Measurements from ENCODE around the gene C7. TPM values are rescaled to one million over a fixed set of nuclear protein-coding genes. Genes with fewer than 3 reads are reported as not detected.

C7 gene
- total RNA-seq, 1 experiment from 2014 or later, result not detected

- H3K9me3 Mint-ChIP-seq (ENCODE audit: unreplicated experiment), result no peaks in the 10 kb centered on the region
- no peak for DNase-seq (ENCODE audit: unreplicated experiment)
- no peaks in the 10 kb centered on the region for H3K36me3 Mint-ChIP-seq (ENCODE audit: insufficient read depth, unreplicated experiment)
- POLR2A ChIA-PET, result no interaction called here
- BruUV-seq (replicated peaks), result no TSS peak
- H3K27ac Mint-ChIP-seq (ENCODE audit: low read depth, unreplicated experiment), result no peak overlapping the region
- TF ChIP-seq, protein P1, sequence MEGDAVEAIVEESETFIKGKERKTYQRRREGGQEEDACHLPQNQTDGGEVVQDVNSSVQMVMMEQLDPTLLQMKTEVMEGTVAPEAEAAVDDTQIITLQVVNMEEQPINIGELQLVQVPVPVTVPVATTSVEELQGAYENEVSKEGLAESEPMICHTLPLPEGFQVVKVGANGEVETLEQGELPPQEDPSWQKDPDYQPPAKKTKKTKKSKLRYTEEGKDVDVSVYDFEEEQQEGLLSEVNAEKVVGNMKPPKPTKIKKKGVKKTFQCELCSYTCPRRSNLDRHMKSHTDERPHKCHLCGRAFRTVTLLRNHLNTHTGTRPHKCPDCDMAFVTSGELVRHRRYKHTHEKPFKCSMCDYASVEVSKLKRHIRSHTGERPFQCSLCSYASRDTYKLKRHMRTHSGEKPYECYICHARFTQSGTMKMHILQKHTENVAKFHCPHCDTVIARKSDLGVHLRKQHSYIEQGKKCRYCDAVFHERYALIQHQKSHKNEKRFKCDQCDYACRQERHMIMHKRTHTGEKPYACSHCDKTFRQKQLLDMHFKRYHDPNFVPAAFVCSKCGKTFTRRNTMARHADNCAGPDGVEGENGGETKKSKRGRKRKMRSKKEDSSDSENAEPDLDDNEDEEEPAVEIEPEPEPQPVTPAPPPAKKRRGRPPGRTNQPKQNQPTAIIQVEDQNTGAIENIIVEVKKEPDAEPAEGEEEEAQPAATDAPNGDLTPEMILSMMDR (IDR thresholded peaks at IDR 0.05; ENCODE audit: unreplicated experiment), result no peak
- intact Hi-C loops (cut with micrococcal nuclease), result no loop called here
- CTCF ChIA-PET, result no interaction called here
- peaks cover 5% of the 10 kb centered on the region for H3K4me1 Mint-ChIP-seq (ENCODE audit: insufficient read depth, unreplicated experiment)
- H3K4me3 Mint-ChIP-seq (ENCODE audit: unreplicated experiment), result no peak overlapping the region
- no peaks in the 10 kb centered on the region for H3K27me3 Mint-ChIP-seq (ENCODE audit: insufficient read depth, unreplicated experiment)
Observed at GRCh38 chr5:40916226-40916625, 6.9 kb downstream of the C7 start.

DNA sequence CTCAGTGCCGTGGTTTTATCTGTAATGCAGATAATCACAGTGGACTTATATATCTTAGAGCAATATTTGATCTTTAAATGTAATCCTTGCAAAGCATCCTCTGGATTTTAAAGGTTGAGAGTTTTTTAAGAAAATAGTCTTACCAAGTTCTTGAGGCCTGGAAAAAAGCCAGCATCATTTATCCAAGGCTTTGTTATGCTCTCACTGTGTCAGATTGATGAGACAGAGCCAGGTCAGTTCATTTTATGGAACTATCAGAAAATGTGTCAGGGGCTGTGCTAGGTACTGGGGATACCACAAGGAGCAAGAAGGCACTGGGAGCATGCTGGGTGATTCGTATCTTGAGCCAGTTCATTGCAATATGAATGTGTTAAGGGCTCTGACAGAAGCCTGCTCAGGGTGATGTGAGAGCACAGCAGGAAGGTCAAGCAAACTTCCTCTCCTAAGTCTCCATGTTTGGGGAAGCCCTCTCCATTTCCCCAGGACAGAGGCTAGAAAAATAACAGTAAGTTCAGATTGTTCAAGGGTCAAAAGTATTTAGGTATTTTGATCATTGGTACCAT, 19.7 kb downstream of the C7 start:
- H3K27me3 Mint-ChIP-seq (ENCODE audit: insufficient read depth, unreplicated experiment), result no peaks in the 10 kb centered on the region
- H3K36me3 Mint-ChIP-seq (ENCODE audit: insufficient read depth, unreplicated experiment), result no peaks in the 10 kb centered on the region
- TF ChIP-seq, protein P1 (IDR thresholded peaks at IDR 0.05; ENCODE audit: unreplicated experiment), result no peak
- no peak overlapping the region for H3K4me3 Mint-ChIP-seq (ENCODE audit: unreplicated experiment)
- POLR2A ChIA-PET, result no interaction called here
- no peak overlapping the region for H3K27ac Mint-ChIP-seq (ENCODE audit: low read depth, unreplicated experiment)
- H3K9me3 Mint-ChIP-seq (ENCODE audit: unreplicated experiment), result peaks cover 8% of the 10 kb centered on the region
- no peaks in the 10 kb centered on the region for H3K4me1 Mint-ChIP-seq (ENCODE audit: insufficient read depth, unreplicated experiment)
- intact Hi-C loops (cut with micrococcal nuclease), result no loop called here
- CTCF ChIA-PET, result interaction anchor here (1.3 kb wide), 1 partner anchor 25 kb away, joined by 4 read pairs; no protein-coding TSS in a partner anchor
- no peak for DNase-seq (ENCODE audit: unreplicated experiment)
- BruUV-seq (replicated peaks), result no TSS peak

DNA sequence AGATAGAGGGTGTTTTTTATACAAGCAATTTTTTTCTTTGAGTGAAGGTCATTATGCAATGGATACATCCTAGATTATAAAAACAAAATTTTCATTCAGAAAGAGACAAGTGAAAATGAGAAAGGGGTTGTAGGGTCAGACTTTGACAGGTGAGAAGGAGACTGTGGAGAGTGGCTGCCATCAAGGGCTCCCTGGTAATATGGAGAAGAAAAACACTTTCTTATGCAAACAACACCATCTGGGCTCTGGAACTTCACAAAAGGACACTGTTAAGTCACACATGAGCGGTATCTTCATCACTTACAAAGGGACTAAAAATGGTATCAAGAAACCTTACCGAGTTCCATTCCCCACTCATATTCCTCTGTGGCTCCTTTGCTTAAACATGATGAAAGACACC, 23.5 kb downstream of the C7 start:
- no peak overlapping the region for H3K27ac Mint-ChIP-seq (ENCODE audit: low read depth, unreplicated experiment)
- intact Hi-C loops (cut with micrococcal nuclease), result no loop called here
- CTCF ChIA-PET, result interaction anchor here (0.6 kb wide), 1 partner anchor 1231 kb away, joined by 3 read pairs; no protein-coding TSS in a partner anchor
- no peaks in the 10 kb centered on the region for H3K36me3 Mint-ChIP-seq (ENCODE audit: insufficient read depth, unreplicated experiment)
- no TSS peak for BruUV-seq (replicated peaks)
- no peaks in the 10 kb centered on the region for H3K4me1 Mint-ChIP-seq (ENCODE audit: insufficient read depth, unreplicated experiment)
- no peaks in the 10 kb centered on the region for H3K27me3 Mint-ChIP-seq (ENCODE audit: insufficient read depth, unreplicated experiment)
- H3K4me3 Mint-ChIP-seq (ENCODE audit: unreplicated experiment), result no peak overlapping the region
- no peaks in the 10 kb centered on the region for H3K9me3 Mint-ChIP-seq (ENCODE audit: unreplicated experiment)
- POLR2A ChIA-PET, result no interaction called here
- DNase-seq (ENCODE audit: unreplicated experiment), result no peak
- TF ChIP-seq, protein P1 (IDR thresholded peaks at IDR 0.05; ENCODE audit: unreplicated experiment), result no peak

- BruUV-seq (replicated peaks), result no TSS peak
- CTCF ChIA-PET, result no interaction called here
- no peaks in the 10 kb centered on the region for H3K9me3 Mint-ChIP-seq (ENCODE audit: unreplicated experiment)
- H3K27me3 Mint-ChIP-seq (ENCODE audit: insufficient read depth, unreplicated experiment), result no peaks in the 10 kb centered on the region
- POLR2A ChIA-PET, result interaction anchor here (0.6 kb wide), 1 partner anchor 696 kb away, joined by 3 read pairs; no protein-coding TSS in a partner anchor
- H3K4me1 Mint-ChIP-seq (ENCODE audit: insufficient read depth, unreplicated experiment), result no peaks in the 10 kb centered on the region
- TF ChIP-seq, protein P1 (IDR thresholded peaks at IDR 0.05; ENCODE audit: unreplicated experiment), result no peak
- H3K4me3 Mint-ChIP-seq (ENCODE audit: unreplicated experiment), result no peak overlapping the region
- intact Hi-C loops (cut with micrococcal nuclease), result no loop called here
- no peak for DNase-seq (ENCODE audit: unreplicated experiment)
- no peak overlapping the region for H3K27ac Mint-ChIP-seq (ENCODE audit: low read depth, unreplicated experiment)
- no peaks in the 10 kb centered on the region for H3K36me3 Mint-ChIP-seq (ENCODE audit: insufficient read depth, unreplicated experiment)
Observed at GRCh38 chr5:40937075-40937474, 27.8 kb downstream of the C7 start.

Data from MCF 10A (cell line).